ENCODE results near the gene GLG1. TPM values are rescaled to one million over a fixed set of nuclear protein-coding genes. Genes with fewer than 3 reads are reported as not detected.

GLG1 gene
- total RNA-seq, 4 donors from 2014 or later = 90.0 to 153 (median 113) TPM

DNA sequence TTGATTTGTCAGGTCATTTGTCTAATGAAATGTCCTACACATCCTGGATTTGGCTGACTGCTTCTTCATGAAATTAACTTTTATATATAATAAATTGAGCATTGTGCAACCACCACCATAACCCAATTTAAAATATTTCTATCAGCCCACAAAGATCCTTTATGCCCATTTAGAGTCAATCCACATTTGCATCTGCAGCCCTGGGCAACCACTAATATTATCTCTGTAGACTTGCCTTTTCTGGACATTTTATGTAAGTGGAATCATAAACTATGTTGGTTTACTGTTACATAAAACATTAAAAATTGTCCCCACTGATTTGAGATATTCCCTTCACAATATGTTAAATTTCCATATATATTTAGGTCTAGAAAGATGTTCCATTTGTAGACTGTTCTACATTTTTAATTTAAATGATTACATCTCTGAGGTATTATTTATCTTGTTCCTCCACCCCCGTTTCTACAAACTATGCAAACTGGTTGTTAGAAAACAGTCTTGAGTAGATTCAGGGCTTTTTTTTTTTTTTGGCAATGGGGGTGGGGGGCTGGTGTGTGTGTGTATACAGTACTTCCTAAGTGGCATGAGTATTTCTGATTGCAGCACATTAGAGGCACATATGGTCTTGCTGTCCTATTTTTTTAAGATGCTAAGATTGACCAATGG is 43.1 kb upstream of the GLG1 start:
- H3K36me3 ChIP-seq = peaks cover 0 to 64% (median 0%) of the 10 kb centered on the region in 3 donors
- no peak overlapping the region for H3K27ac ChIP-seq
- no peaks in the 10 kb centered on the region for H3K4me1 ChIP-seq
- no peaks in the 10 kb centered on the region for H3K27me3 ChIP-seq
- no peak for DNase-seq
- no peak for TF ChIP-seq POLR2A (IDR thresholded peaks at IDR 0.05)
- TF ChIP-seq, protein P1, sequence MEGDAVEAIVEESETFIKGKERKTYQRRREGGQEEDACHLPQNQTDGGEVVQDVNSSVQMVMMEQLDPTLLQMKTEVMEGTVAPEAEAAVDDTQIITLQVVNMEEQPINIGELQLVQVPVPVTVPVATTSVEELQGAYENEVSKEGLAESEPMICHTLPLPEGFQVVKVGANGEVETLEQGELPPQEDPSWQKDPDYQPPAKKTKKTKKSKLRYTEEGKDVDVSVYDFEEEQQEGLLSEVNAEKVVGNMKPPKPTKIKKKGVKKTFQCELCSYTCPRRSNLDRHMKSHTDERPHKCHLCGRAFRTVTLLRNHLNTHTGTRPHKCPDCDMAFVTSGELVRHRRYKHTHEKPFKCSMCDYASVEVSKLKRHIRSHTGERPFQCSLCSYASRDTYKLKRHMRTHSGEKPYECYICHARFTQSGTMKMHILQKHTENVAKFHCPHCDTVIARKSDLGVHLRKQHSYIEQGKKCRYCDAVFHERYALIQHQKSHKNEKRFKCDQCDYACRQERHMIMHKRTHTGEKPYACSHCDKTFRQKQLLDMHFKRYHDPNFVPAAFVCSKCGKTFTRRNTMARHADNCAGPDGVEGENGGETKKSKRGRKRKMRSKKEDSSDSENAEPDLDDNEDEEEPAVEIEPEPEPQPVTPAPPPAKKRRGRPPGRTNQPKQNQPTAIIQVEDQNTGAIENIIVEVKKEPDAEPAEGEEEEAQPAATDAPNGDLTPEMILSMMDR (IDR thresholded peaks at IDR 0.05) = no peak
- no peaks in the 10 kb centered on the region for H3K9me3 ChIP-seq
- H3K4me3 ChIP-seq = no peak overlapping the region

DNA sequence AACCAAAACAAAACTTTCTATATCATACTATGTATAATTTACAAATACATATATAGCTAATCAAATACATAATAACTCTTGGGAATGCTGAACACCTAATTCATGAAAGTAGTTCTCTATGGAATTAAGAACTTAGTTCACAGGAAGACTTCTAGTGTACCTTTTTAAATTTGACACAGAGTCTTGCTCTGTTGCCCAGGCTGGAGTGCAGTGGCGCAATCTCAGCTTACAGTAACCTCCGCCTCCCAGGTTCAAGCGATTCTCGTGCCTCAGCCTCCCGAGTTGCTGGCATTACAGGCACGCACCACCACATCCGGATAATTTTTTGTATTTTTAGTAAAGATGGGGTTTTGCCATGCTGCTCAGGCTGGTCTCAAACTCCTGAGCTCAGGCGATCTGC is 35.1 kb upstream of the GLG1 start:
- peaks cover 0 to 70% (median 0%) of the 10 kb centered on the region in 3 donors for H3K36me3 ChIP-seq
- H3K4me3 ChIP-seq = no peak overlapping the region
- no peak for TF ChIP-seq POLR2A (IDR thresholded peaks at IDR 0.05)
- TF ChIP-seq, protein P1 (IDR thresholded peaks at IDR 0.05) = no peak
- no peak overlapping the region for H3K27ac ChIP-seq
- H3K4me1 ChIP-seq = no peaks in the 10 kb centered on the region
- DNase-seq = no peak
- no peaks in the 10 kb centered on the region for H3K9me3 ChIP-seq
- no peaks in the 10 kb centered on the region for H3K27me3 ChIP-seq

DNA sequence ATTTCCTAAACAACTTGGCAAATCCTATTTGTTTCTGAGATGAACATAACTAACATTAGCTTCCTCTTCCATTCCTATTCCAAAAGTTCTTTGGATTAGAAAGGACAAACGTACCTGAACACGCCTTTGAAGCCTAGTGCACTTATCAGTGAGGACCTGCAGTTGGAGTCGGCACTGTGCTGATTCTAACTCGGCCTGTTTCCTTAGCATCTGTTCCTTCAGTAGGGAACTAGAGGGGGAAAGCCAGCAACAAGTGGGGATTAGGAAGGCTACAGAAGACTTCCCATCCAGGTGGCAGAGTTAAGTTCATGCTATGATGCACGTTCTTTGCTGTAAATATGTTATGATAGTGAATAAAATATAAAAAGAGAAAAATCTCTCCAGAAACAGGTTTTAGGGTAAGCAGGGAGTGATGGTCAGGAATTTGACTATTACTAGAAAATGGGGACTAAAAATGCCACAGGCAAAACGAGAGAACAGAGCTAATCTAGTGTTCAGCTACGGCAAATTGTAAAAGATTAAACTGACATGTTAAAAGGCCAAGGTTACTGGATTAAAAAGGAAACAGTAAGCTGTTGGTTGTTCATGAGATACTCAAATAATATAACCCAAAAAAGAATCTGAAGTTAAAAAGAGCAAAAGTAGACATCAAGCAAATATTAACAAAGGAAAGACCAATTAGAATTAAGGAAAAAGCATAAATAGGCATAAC is 31.0 kb upstream of the GLG1 start:
- no peak for DNase-seq
- H3K9me3 ChIP-seq = no peaks in the 10 kb centered on the region
- no peak overlapping the region for H3K27ac ChIP-seq
- peaks cover 0 to 69% (median 0%) of the 10 kb centered on the region in 3 donors for H3K36me3 ChIP-seq
- H3K4me1 ChIP-seq = no peaks in the 10 kb centered on the region
- TF ChIP-seq POLR2A (IDR thresholded peaks at IDR 0.05) = no peak
- TF ChIP-seq, protein P1 (IDR thresholded peaks at IDR 0.05) = no peak
- no peaks in the 10 kb centered on the region for H3K27me3 ChIP-seq
- no peak overlapping the region for H3K4me3 ChIP-seq

DNA sequence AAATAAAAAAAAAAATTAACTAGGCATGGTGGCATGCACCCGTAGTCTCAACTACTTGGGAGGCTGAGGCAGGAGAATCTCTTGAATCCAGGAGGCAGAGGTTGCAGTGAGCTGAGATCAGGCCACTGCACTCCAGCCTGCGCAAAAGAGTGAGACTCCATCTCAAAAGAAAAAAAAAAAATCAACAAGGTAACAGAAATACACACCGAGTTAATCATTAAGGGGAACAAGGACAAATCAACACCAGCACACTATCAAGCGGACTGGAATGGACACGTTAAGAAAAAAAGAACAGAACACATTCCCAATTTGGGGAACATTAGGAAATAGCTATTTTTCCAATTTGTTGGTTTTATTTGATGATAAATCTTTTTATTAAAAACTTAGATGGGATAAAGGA is 28.4 kb upstream of the GLG1 start:
- H3K36me3 ChIP-seq = peaks cover 0 to 77% (median 0%) of the 10 kb centered on the region in 3 donors
- no peak overlapping the region for H3K27ac ChIP-seq
- H3K4me1 ChIP-seq = no peaks in the 10 kb centered on the region
- no peak overlapping the region for H3K4me3 ChIP-seq
- no peaks in the 10 kb centered on the region for H3K9me3 ChIP-seq
- DNase-seq = no peak
- TF ChIP-seq, protein P1 (IDR thresholded peaks at IDR 0.05) = no peak
- TF ChIP-seq POLR2A (IDR thresholded peaks at IDR 0.05) = no peak
- H3K27me3 ChIP-seq = no peaks in the 10 kb centered on the region

DNA sequence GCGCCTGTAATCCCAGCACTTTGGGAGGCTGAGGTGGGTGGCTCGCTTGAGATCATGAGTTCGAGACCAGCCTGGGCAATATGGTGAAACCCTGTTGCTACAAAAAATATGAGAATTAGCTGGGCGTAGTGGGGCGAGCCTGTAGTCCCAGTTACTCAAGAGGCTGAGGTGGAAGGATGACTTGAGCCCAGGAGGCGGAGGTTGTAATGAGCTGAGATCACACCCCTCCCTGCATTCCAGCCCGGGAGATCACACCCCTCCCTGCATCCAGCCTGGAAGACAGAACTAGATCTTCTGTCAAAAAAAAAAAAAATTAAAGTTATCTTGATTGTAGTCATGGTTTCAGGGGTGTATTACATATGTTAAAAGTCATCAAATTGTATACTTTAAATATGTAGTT is 26.8 kb upstream of the GLG1 start:
- H3K9me3 ChIP-seq = no peaks in the 10 kb centered on the region
- no peaks in the 10 kb centered on the region for H3K4me1 ChIP-seq
- H3K4me3 ChIP-seq = no peak overlapping the region
- peaks cover 0 to 88% (median 0%) of the 10 kb centered on the region in 3 donors for H3K36me3 ChIP-seq
- no peak overlapping the region for H3K27ac ChIP-seq
- DNase-seq = no peak
- H3K27me3 ChIP-seq = no peaks in the 10 kb centered on the region
- TF ChIP-seq, protein P1 (IDR thresholded peaks at IDR 0.05) = no peak
- TF ChIP-seq POLR2A (IDR thresholded peaks at IDR 0.05) = no peak

Measured in Peyer's patch (tissue), 4 donors.